GM08714 (cell line): ENCODE measurements around the gene CNPY4.

Experiments
- H3K4me3 ChIP-seq: fragments of 200-500 bp; sonication (Bioruptor generic); 2 replicates; pipeline ENCODE4 v1.5.1; 2014; ENCODE audit warnings: mild to moderate bottlenecking, low read length, inconsistent platforms
- ZNF274 ChIP-seq: IDR thresholded peaks from 2 replicates; pipeline ENCODE4 v1.6.1; 2012; ENCODE audit warnings: mild to moderate bottlenecking, low read depth, low read length

The CNPY4 gene

GRCh38 chr7:100170101-100170897 is 50.9 kb downstream of the CNPY4 start:
- TF ChIP-seq ZNF274, result no peak
- no peak overlapping the region for H3K4me3 ChIP-seq

DNA sequence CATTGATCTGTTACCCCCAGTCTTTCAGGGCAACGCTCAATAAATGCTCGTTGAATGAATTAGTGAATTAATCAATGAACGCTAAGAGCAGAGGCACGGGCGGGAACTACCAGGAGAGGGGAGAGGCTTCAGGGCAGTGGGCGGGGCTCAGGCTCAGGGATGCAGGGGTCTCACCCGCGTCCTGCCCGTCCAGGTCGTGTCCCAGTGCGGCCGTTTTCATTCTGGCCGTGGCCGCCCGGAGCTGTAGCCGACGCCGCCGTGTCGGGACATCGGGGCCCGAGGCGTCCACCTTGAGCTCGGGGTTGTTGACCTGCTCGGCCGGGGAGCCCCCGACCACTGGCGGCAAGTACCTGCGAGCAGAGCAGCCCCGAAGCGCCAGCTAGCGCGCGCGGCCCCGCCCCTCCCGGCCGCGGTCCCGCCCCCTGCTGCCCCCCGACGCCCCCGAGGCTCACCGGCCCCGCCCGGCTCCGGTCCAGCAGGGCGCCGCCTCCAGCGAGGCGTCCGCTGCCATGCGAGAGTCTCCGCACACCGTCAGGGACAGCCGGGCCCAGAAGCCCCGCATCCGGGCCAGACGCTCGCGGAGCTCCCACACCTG is 51.8 kb downstream of the CNPY4 start:
- peak overlapping the region; percentile 7; the same call in 1 of the 2 replicates for H3K4me3 ChIP-seq
- TF ChIP-seq ZNF274, result no peak

DNA sequence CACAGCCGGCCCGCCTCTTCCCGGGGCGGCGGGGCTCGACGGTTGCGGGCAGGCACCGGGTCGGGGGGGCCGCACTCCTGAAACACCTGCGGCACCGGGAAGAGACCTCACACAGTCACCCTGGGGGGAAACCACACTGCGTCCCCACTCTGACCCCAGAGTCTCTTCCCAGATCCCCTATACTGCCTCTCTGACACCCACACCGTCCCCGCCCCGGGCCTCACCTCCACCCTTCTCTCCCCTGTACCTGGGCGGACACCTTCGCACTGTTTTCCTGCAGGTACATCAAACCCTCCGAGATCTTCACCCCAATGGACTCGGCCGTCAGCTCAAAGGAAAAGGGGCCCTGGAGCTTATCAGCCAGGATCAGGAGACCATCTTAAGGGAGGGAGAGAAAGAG is 52.4 kb downstream of the CNPY4 start:
- H3K4me3 ChIP-seq, result no peak overlapping the region
- TF ChIP-seq ZNF274, result no peak

- no peak for TF ChIP-seq ZNF274
- no peak overlapping the region for H3K4me3 ChIP-seq
These were observed 54.5 kb downstream of the CNPY4 start for GRCh38 chr7:100173806-100174495.

GRCh38 chr7:100174582-100174981 is 55.1 kb downstream of the CNPY4 start:
- TF ChIP-seq ZNF274, result no peak
- no peak overlapping the region for H3K4me3 ChIP-seq
